Mucosa of rectum (tissue), 2 donors: ENCODE data around the gene MYCBPAP.

Experiments
- H3K27ac ChIP-seq, 2 donors: one replicate each; pipeline ENCODE4 v1.7.0; 2013; ENCODE audit warnings: inconsistent platforms in 2 of 2, low read depth in 2 of 2, low read length in 2 of 2
- H3K27me3 ChIP-seq, 2 donors: one replicate each; pipeline ENCODE4 v1.7.0; 2013; ENCODE audit warnings: low read length in 2 of 2; ENCODE audit not compliant: control insufficient read depth in 2 of 2, insufficient read depth in 2 of 2
- H3K36me3 ChIP-seq, 2 donors: one replicate each; pipeline ENCODE4 v1.7.0; 2013; ENCODE audit warnings: low read length in 2 of 2; ENCODE audit not compliant: control insufficient read depth in 2 of 2, insufficient read depth in 2 of 2
- H3K4me1 ChIP-seq, 2 donors: one replicate each; pipeline ENCODE4 v1.7.0; 2013; ENCODE audit warnings: low read length in 2 of 2, mild to moderate bottlenecking in 1 of 2; ENCODE audit not compliant: control insufficient read depth in 2 of 2, insufficient read depth in 2 of 2
- H3K4me3 ChIP-seq, 2 donors: one replicate each; pipeline ENCODE4 v1.7.0; 2013; ENCODE audit warnings: low read length in 2 of 2
- H3K9ac ChIP-seq, 2 donors: one replicate each; pipeline ENCODE4 v1.7.0; 2013; ENCODE audit warnings: low read length in 2 of 2, low read depth in 1 of 2, mild to moderate bottlenecking in 1 of 2
- H3K9me3 ChIP-seq, 2 donors: one replicate each; pipeline ENCODE4 v1.7.0; 2013; ENCODE audit warnings: low read length in 2 of 2; ENCODE audit not compliant: control insufficient read depth in 2 of 2
- donor health status: healthy.
- donor health status: Normal muscosa, but diverticular disease.

Gene MYCBPAP

GRCh38 chr17:50569592-50569991 is 61.4 kb downstream of the MYCBPAP start:
- H3K4me1 ChIP-seq, result no peaks in the 10 kb centered on the region
- H3K9ac ChIP-seq, result no peak overlapping the region
- no peaks in the 10 kb centered on the region for H3K9me3 ChIP-seq
- no peak overlapping the region for H3K4me3 ChIP-seq
- H3K27ac ChIP-seq, result no peak overlapping the region
- no peaks in the 10 kb centered on the region for H3K36me3 ChIP-seq
- peaks cover 13 to 22% of the 10 kb centered on the region in 2 donors for H3K27me3 ChIP-seq

GRCh38 chr17:50570032-50570431 is 61.8 kb downstream of the MYCBPAP start:
- Histone ChIP-seq H3K4me3 (no peak overlapping the region), H3K36me3 (no peaks in the 10 kb centered on the region), H3K27me3 (peaks cover 11 to 20% of the 10 kb centered on the region in 2 donors), H3K9me3 (no peaks in the 10 kb centered on the region), H3K4me1 (no peaks in the 10 kb centered on the region), H3K27ac (no peak overlapping the region), H3K9ac (no peak overlapping the region)

- H3K9me3 ChIP-seq, result no peaks in the 10 kb centered on the region
- no peaks in the 10 kb centered on the region for H3K36me3 ChIP-seq
- H3K9ac ChIP-seq, result no peak overlapping the region
- H3K27me3 ChIP-seq, result peaks cover 11 to 18% of the 10 kb centered on the region in 2 donors
- H3K4me1 ChIP-seq, result no peaks in the 10 kb centered on the region
- no peak overlapping the region for H3K4me3 ChIP-seq
- no peak overlapping the region for H3K27ac ChIP-seq
Measured at GRCh38 chr17:50570528-50570927, 62.3 kb downstream of the MYCBPAP start.

- H3K4me3 ChIP-seq, result no peak overlapping the region
- H3K36me3 ChIP-seq, result no peaks in the 10 kb centered on the region
- no peaks in the 10 kb centered on the region for H3K4me1 ChIP-seq
- H3K9ac ChIP-seq, result no peak overlapping the region
- H3K27ac ChIP-seq, result no peak overlapping the region
- peaks cover 5 to 6% of the 10 kb centered on the region in 2 donors for H3K27me3 ChIP-seq
- no peaks in the 10 kb centered on the region for H3K9me3 ChIP-seq
Measured at GRCh38 chr17:50571681-50572080, 63.4 kb downstream of the MYCBPAP start.

DNA sequence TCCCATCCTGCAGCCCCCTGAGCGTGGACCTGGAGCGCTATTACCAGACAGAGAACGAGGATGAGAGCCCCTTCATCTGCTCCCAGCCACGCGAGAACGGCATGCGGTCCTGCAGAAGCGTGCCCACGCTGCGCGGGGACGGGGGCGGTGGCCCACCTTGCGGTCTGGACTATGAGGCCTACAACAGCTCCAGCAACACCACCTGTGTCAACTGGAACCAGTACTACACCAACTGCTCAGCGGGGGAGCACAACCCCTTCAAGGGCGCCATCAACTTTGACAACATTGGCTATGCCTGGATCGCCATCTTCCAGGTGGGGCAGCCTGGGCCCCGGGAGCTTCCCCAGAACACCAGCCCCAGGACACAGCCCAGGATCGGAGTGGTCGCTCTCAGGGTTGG is 64.3 kb downstream of the MYCBPAP start:
- Histone ChIP-seq H3K36me3 (no peaks in the 10 kb centered on the region), H3K27ac (no peak overlapping the region), H3K9me3 (no peaks in the 10 kb centered on the region), H3K4me3 (no peak overlapping the region), H3K27me3 (peaks cover under 1 to 5% of the 10 kb centered on the region in 2 donors), H3K4me1 (no peaks in the 10 kb centered on the region), H3K9ac (no peak overlapping the region)

- Histone ChIP-seq H3K27me3 (no peaks in the 10 kb centered on the region), H3K36me3 (no peaks in the 10 kb centered on the region), H3K27ac (no peak overlapping the region), H3K4me1 (no peaks in the 10 kb centered on the region), H3K4me3 (no peak overlapping the region), H3K9ac (no peak overlapping the region), H3K9me3 (no peaks in the 10 kb centered on the region)
Measured at GRCh38 chr17:50573866-50574611, 65.8 kb downstream of the MYCBPAP start.

GRCh38 chr17:50575581-50576210 is 67.5 kb downstream of the MYCBPAP start:
- Histone ChIP-seq H3K27ac (no peak overlapping the region), H3K4me1 (no peaks in the 10 kb centered on the region), H3K27me3 (peaks cover 0 to 2% of the 10 kb centered on the region in 2 donors), H3K9ac (no peak overlapping the region), H3K9me3 (no peaks in the 10 kb centered on the region), H3K4me3 (no peak overlapping the region), H3K36me3 (no peaks in the 10 kb centered on the region)

- no peak overlapping the region for H3K9ac ChIP-seq
Measured at GRCh38 chr17:50576864-50577263, 68.6 kb downstream of the MYCBPAP start.

GRCh38 chr17:50577451-50577954 is 69.3 kb downstream of the MYCBPAP start:
- H3K9me3 ChIP-seq, result no peaks in the 10 kb centered on the region
- no peaks in the 10 kb centered on the region for H3K36me3 ChIP-seq
- H3K9ac ChIP-seq, result no peak overlapping the region
- no peaks in the 10 kb centered on the region for H3K4me1 ChIP-seq
- no peak overlapping the region for H3K27ac ChIP-seq
- no peak overlapping the region for H3K4me3 ChIP-seq
- peaks cover 0 to 2% of the 10 kb centered on the region in 2 donors for H3K27me3 ChIP-seq

More at GRCh38 chr17:50576864-50577263, 68.6 kb downstream of the MYCBPAP start:
- H3K4me1 ChIP-seq, result no peaks in the 10 kb centered on the region
- no peaks in the 10 kb centered on the region for H3K9me3 ChIP-seq
- no peaks in the 10 kb centered on the region for H3K36me3 ChIP-seq
- peaks cover 0 to 2% of the 10 kb centered on the region in 2 donors for H3K27me3 ChIP-seq
- no peak overlapping the region for H3K27ac ChIP-seq
- H3K4me3 ChIP-seq, result no peak overlapping the region

DNA sequence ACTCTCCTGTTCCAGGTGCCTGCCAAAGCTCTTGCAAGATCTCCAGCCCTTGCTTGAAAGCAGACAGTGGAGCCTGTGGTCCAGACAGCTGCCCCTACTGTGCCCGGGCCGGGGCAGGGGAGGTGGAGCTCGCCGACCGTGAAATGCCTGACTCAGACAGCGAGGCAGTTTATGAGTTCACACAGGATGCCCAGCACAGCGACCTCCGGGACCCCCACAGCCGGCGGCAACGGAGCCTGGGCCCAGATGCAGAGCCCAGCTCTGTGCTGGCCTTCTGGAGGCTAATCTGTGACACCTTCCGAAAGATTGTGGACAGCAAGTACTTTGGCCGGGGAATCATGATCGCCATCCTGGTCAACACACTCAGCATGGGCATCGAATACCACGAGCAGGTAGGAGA is 69.9 kb downstream of the MYCBPAP start:
- H3K27ac ChIP-seq, result no peak overlapping the region
- no peak overlapping the region for H3K4me3 ChIP-seq
- H3K9ac ChIP-seq, result no peak overlapping the region
- no peaks in the 10 kb centered on the region for H3K9me3 ChIP-seq
- peaks cover 0 to 2% of the 10 kb centered on the region in 2 donors for H3K27me3 ChIP-seq
- H3K4me1 ChIP-seq, result no peaks in the 10 kb centered on the region
- H3K36me3 ChIP-seq, result no peaks in the 10 kb centered on the region
